ENCODE measurements around the gene DLGAP1. TPM values are rescaled to one million over a fixed set of nuclear protein-coding genes. Genes with fewer than 3 reads are reported as not detected.

DLGAP1 gene
- total and polyA plus RNA-seq, 10 of the 15 experiments (the other 5 are each of a cell fraction or from before 2014, with no cell fraction given), result 0.23 to 27.6 (median 1.9) TPM

- H3K4me3 ChIP-seq, result no peak overlapping the region
- intact Hi-C loops (cut with micrococcal nuclease; ENCODE audit: unreplicated experiment) (loop anchor here (10.0 kb wide), 1 partner anchor 425 kb away; no protein-coding TSS in a partner anchor), in situ Hi-C loops (cut with MboI) (loop anchor here (5.0 to 10.0 kb wide), 3 partner anchors 148 to 625 kb away; partner anchors contain the start of gene TGIF1)
- CTCF ChIA-PET, result interaction anchor here (1.2 kb wide), 1 partner anchor 66 kb away, joined by 4 read pairs; no protein-coding TSS in a partner anchor
- BruUV-seq (replicated peaks), result no TSS peak
- H3K36me3 ChIP-seq (ENCODE audit: control insufficient read depth in 2 of 2, insufficient read depth in 2 of 2, low read length in 1 of 2), result no peaks in the 10 kb centered on the region
- no peak overlapping the region for H3K4me2 ChIP-seq (ENCODE audit: control insufficient read depth, insufficient read depth)
- no peaks in the 10 kb centered on the region for H4K20me1 ChIP-seq (ENCODE audit: control insufficient read depth, insufficient read depth)
- H2AFZ ChIP-seq (ENCODE audit: control insufficient read depth, low read depth, low read length), result no peak overlapping the region
- SMC1A ChIA-PET (ENCODE audit: uncharacterized antibody, unreplicated experiment), result no interaction called here
- no peak for ATAC-seq
- POLR2A ChIA-PET, result no interaction called here
- H3K9me3 ChIP-seq (replicated peaks; ENCODE audit: control insufficient read depth, insufficient read depth, low read length), result no peaks in the 10 kb centered on the region
- no peak for FAIRE-seq
- peaks cover 47% of the 10 kb centered on the region for H3K4me1 ChIP-seq (ENCODE audit: control insufficient read depth, insufficient read depth, low read length)
- 99% methylated on average over 6 of the region's 6 CpGs for WGBS (ENCODE audit: insufficient coverage, insufficient replicate concordance, low lambda C conversion rate, missing lambda C conversion rate)
- DNase-seq (ENCODE audit: low read depth, low spot score), result no peak
- no peak overlapping the region for H3K27ac ChIP-seq (ENCODE audit: control insufficient read depth, insufficient read depth)
- H3K27me3 ChIP-seq (replicated peaks in 1 of 2; ENCODE audit: control insufficient read depth in 2 of 2, insufficient read depth in 2 of 2, low read length in 1 of 2), result no peaks in the 10 kb centered on the region
- TF ChIP-seq MEF2B (IDR thresholded peaks at IDR 0.05; ENCODE audit: partially characterized antibody, poor library complexity, severe bottlenecking) (no peak), JUND (IDR thresholded peaks at IDR 0.05; ENCODE audit: low read depth, low read length) (no peak), FOXM1 (IDR thresholded peaks at IDR 0.05; ENCODE audit: low read depth, low read length) (no peak), BACH1 (IDR thresholded peaks at IDR 0.05; ENCODE audit: borderline replicate concordance) (no peak), RFX5 (IDR thresholded peaks at IDR 0.05; ENCODE audit: low read depth, low read length) (no peak), SIX5 (IDR thresholded peaks at IDR 0.05; ENCODE audit: low read depth, low read length, severe bottlenecking) (no peak), RAD21 (IDR thresholded peaks at IDR 0.05; ENCODE audit: insufficient read depth, low read depth, low read length) (no peak), SMAD1 (IDR thresholded peaks at IDR 0.05; ENCODE audit: low read depth, partially characterized antibody) (no peak), CUX1 (IDR thresholded peaks at IDR 0.05; ENCODE audit: insufficient replicate concordance, low read depth, low read length) (no peak), NFXL1 (IDR thresholded peaks at IDR 0.05; ENCODE audit: borderline replicate concordance) (no peak), SMARCA5 (IDR thresholded peaks at IDR 0.05) (no peak), PKNOX1 (IDR thresholded peaks at IDR 0.05) (no peak), RBBP5 (conservative IDR thresholded peaks at IDR 0.05) (no peak)
- H3K79me2 ChIP-seq (ENCODE audit: control insufficient read depth, insufficient read depth, low read length), result no peaks in the 10 kb centered on the region
- RAD21 ChIA-PET (ENCODE audit: unreplicated experiment), result no interaction called here
- no peak overlapping the region for H3K9ac ChIP-seq (ENCODE audit: control insufficient read depth, insufficient read depth, low read length)
Observed at GRCh38 chr18:3599861-3600260, 855.2 kb downstream of the DLGAP1 start.
